SU-DHL-6 (cell line): ENCODE data around the gene GRB10.

ENCODE experiments used
- CTCF ChIP-seq: fragments of 200-600 bp; sonication (generic); IDR thresholded peaks from one replicate; pipeline ENCODE4 v1.5.1; 2017; ENCODE audit warnings: antibody characterized with exemption, mild to moderate bottlenecking, low read length, moderate library complexity; ENCODE audit not compliant: insufficient read depth, poor library complexity, severe bottlenecking
- EZH2phosphoT487 ChIP-seq: fragments of 200-600 bp; sonication (generic), shearing (Covaris generic); conservative IDR thresholded peaks from 2 replicates; pipeline ENCODE4 v1.6.1; 2018; ENCODE audit warnings: mild to moderate bottlenecking, antibody characterized with exemption, low read length, moderate library complexity, mixed read lengths

DNA sequence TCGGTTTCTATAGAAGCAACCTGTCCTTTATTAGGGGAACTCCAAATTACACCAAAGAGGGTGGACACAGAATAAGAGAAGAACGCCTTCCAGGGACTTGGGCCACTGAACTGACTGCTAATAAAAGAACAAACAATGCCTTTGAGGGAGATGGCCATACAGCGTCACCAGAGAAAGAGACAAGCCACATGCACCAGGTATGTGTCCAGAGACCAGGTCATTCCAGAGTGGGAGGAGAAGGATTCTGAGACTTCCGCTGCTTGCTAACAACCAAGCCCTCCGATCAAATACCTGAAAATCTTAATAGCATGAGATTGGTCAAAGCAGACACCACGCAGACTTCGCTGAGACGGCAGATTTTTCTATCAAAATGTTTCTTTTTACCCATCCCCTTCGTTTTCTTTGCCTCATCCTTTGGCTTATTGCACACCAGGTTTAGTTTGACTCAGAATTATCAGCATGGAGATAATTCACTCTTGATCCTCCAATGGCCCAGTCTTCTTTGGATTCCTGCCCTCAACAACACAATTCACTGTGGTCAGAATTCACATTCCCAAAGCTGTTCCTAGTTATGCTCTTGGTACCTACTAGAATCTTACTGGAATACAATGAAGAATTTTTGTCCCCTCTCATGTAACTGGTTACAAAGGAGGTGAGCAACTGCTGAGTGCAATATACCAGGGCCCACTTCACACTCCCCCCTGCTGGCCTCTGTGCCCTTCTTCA lies 130.1 kb downstream of the GRB10 start:
- TF ChIP-seq CTCF, result no peak
- TF ChIP-seq EZH2phosphoT487, result no peak
